ENCODE measurements around the gene ADAMTS10. TPM values are rescaled to one million over a fixed set of nuclear protein-coding genes. Genes with fewer than 3 reads are reported as not detected.

The ADAMTS10 gene
- total and polyA plus RNA-seq, 12 donors, result 2.0 to 190 (median 25.8) TPM

DNA sequence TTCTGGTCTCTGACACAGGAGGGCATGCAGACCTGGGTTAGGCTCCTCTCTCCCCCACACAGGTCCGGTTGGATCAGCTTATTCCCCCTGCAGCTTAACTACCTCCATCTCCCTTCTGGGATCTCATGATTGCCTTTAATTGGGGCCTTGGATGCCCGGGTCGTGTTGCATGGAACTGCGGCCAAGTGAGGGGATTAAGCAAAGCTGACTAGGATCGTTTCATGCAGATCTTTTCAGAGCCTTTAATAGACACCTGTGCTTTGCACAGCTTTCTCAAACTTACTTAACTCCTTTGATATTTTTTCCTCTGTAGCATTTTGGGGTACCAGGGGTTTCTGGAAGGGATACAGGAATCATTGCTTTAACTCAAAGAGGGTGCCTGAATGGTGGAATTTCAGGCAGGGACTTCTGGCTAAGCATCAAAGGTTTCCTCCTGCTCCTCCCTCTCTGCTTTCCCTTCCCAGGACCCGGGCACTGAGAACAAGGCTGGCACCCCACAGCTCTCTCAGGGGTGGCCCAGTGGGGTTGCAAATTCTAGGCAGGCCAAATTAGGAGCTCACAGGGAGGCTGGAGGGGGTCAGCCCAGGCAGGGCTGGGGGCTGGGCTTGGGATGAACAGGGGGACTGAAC, 20.4 kb upstream of the ADAMTS10 start:
- H3K4me1 ChIP-seq (replicated peaks in 1 of 2), result no peaks in the 10 kb centered on the region
- H3K4me3 ChIP-seq, result no peak overlapping the region
- no peaks in the 10 kb centered on the region for H3K36me3 ChIP-seq (replicated peaks in 1 of 2)
- DNase-seq, result no peak
- TF ChIP-seq, protein P1, sequence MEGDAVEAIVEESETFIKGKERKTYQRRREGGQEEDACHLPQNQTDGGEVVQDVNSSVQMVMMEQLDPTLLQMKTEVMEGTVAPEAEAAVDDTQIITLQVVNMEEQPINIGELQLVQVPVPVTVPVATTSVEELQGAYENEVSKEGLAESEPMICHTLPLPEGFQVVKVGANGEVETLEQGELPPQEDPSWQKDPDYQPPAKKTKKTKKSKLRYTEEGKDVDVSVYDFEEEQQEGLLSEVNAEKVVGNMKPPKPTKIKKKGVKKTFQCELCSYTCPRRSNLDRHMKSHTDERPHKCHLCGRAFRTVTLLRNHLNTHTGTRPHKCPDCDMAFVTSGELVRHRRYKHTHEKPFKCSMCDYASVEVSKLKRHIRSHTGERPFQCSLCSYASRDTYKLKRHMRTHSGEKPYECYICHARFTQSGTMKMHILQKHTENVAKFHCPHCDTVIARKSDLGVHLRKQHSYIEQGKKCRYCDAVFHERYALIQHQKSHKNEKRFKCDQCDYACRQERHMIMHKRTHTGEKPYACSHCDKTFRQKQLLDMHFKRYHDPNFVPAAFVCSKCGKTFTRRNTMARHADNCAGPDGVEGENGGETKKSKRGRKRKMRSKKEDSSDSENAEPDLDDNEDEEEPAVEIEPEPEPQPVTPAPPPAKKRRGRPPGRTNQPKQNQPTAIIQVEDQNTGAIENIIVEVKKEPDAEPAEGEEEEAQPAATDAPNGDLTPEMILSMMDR (IDR thresholded peaks at IDR 0.05), result no peak
- no peak for TF ChIP-seq POLR2A (IDR thresholded peaks at IDR 0.05)
- no peaks in the 10 kb centered on the region for H3K9me3 ChIP-seq (replicated peaks in 1 of 3)
- H3K27ac ChIP-seq, result peak overlapping the region in 2 of 5 donors; percentile 60 to 66
- no peaks in the 10 kb centered on the region for H3K27me3 ChIP-seq
- 55 to 60% (median 58%) methylated on average over 5 to 6 of the region's 6 CpGs for WGBS, 4 donors
- intact Hi-C loops (cut with DNase I), result no loop called here

DNA sequence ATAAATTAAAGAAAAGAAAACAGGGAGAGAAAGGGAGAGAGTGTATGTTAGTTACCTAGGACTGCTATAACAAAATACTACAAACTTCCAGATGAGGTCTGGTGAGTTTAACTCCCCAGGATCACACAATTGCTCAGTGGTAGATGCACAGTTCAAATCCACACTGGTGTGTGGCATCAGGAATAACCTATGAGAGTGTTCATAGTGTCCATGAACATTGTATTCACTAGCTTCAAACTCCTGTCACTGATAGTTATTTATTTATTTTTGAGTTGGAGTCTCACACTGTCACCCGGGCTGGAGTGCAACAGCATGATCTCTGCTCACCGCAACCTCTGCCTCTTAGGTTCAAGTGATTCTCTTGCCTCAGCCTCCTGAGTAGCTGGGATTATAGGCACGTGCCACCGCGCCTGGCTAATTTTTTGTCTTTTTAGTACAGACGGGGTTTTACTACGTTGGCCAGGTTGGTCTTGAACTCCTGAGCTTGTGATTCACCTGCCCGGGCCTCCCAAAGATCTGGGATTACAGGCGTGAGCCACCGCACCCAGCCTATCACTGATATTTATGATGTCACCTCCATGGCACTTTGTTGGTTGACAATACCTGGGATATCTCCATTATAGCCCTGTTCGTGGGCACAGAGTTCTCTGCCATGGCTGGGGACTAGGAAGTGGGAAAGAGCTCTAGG, 19.6 kb upstream of the ADAMTS10 start, which contains the start of gene NFILZ:
Gene NFILZ (plus strand): TSS at position 638 of the 688 bp plus-strand sequence. CDS start 46,133 bp downstream, outside the sequence.
- H3K4me1 ChIP-seq (replicated peaks in 1 of 2), result no peaks in the 10 kb centered on the region
- no peak for DNase-seq
- H3K27me3 ChIP-seq, result no peaks in the 10 kb centered on the region
- 85 to 94% (median 90%) methylated on average over 10 to 11 of the region's 11 CpGs for WGBS, 4 donors
- intact Hi-C loops (cut with DNase I), result no loop called here
- no peak within 1 kb of the TSS for H3K4me3 ChIP-seq
- no peaks in the 10 kb centered on the region for H3K9me3 ChIP-seq (replicated peaks in 1 of 3)
- H3K27ac ChIP-seq, result peak within 1 kb of the TSS in 2 of 5 donors; percentile 60 to 66
- TF ChIP-seq, protein P1 (IDR thresholded peaks at IDR 0.05), result no peak
- TF ChIP-seq POLR2A (IDR thresholded peaks at IDR 0.05), result no peak
- H3K36me3 ChIP-seq (replicated peaks in 1 of 2), result no peaks in the 10 kb centered on the region

- no peaks in the 10 kb centered on the region for H3K27me3 ChIP-seq
- H3K36me3 ChIP-seq (replicated peaks in 1 of 2), result no peaks in the 10 kb centered on the region
- DNase-seq, result no peak
- H3K9me3 ChIP-seq (replicated peaks in 1 of 3), result no peaks in the 10 kb centered on the region
- no peak overlapping the region for H3K4me3 ChIP-seq
- intact Hi-C loops (cut with DNase I), result no loop called here
- WGBS, 4 donors, result 64 to 78% (median 70%) methylated on average over 2 of the region's 2 CpGs
- TF ChIP-seq, protein P1 (IDR thresholded peaks at IDR 0.05), result no peak
- TF ChIP-seq POLR2A (IDR thresholded peaks at IDR 0.05), result no peak
- no peak overlapping the region for H3K27ac ChIP-seq
- H3K4me1 ChIP-seq (replicated peaks in 1 of 2), result no peaks in the 10 kb centered on the region
These were observed 18.7 kb upstream of the ADAMTS10 start for GRCh38 chr19:8629184-8629583.

DNA sequence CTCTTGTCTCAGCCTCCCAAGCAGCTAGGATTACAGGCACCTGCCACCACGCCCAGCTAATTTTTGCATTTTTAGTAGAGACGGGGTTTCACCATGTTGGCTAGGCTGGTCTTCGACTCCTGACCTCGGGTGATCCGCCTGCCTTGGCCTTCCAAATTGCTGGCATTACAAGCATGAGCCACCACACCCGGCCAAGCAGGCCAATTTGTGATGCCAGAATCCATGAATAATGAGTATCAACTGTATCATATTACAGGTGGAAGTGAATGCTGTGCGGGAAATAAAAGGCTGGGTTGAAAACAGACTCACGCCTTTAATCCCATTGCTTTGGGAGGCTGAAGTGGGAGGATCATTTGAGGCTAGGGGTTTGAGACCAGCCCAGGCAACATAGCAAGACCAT, 16.3 kb upstream of the ADAMTS10 start:
- 68 to 83% (median 74%) methylated on average over 8 of the region's 8 CpGs for WGBS, 4 donors

More for the DNA sequence above, 16.3 kb upstream of the ADAMTS10 start:
- H3K27me3 ChIP-seq, result no peaks in the 10 kb centered on the region
- H3K9me3 ChIP-seq (replicated peaks in 1 of 3), result no peaks in the 10 kb centered on the region
- no peaks in the 10 kb centered on the region for H3K4me1 ChIP-seq (replicated peaks in 1 of 2)
- no peak overlapping the region for H3K27ac ChIP-seq
- DNase-seq, result no peak
- intact Hi-C loops (cut with DNase I), result no loop called here
- TF ChIP-seq, protein P1 (IDR thresholded peaks at IDR 0.05), result no peak
- no peak for TF ChIP-seq POLR2A (IDR thresholded peaks at IDR 0.05)
- H3K36me3 ChIP-seq (replicated peaks in 1 of 2), result no peaks in the 10 kb centered on the region
- H3K4me3 ChIP-seq, result no peak overlapping the region

Measured in adrenal gland (tissue), 12 donors.